HUES64 (cell line): ENCODE data around the gene CA5B.
A peak's percentile ranks its signal among the peaks of the same experiment; 100 is the strongest.

Experiments used
- H3K27ac ChIP-seq: 2 replicates; pipeline ENCODE4 v1.7.0; 2013; ENCODE audit warnings: low read depth, low read length, inconsistent platforms
- H3K27me3 ChIP-seq: 2 replicates; pipeline ENCODE4 v1.6.1; 2013; ENCODE audit warnings: mild to moderate bottlenecking, low read length; ENCODE audit not compliant: insufficient read depth
- H3K36me3 ChIP-seq: 2 replicates; pipeline ENCODE4 v1.6.1; 2013; ENCODE audit warnings: mild to moderate bottlenecking, low read length; ENCODE audit not compliant: insufficient read depth
- H3K4me1 ChIP-seq: 2 replicates; pipeline ENCODE4 v1.6.1; 2013; ENCODE audit warnings: mild to moderate bottlenecking, low read length, moderate library complexity; ENCODE audit not compliant: insufficient read depth
- H3K4me3 ChIP-seq: 2 replicates; pipeline ENCODE4 v1.5.1; 2013; ENCODE audit warnings: mild to moderate bottlenecking, low read length, moderate library complexity
- H3K9ac ChIP-seq: 2 replicates; pipeline ENCODE4 v1.6.1; 2013; ENCODE audit warnings: mild to moderate bottlenecking, low read depth, low read length
- H3K9me3 ChIP-seq: 2 replicates; pipeline ENCODE4 v1.6.1; 2013; ENCODE audit warnings: low read depth, low read length; ENCODE audit not compliant: insufficient read depth
- WGBS: fragments of 150-250, 120-280 bp; methylation state at CpG from one replicate; pipeline ENCODE4 v1.1.7; 2013; ENCODE audit warnings: missing lambda C conversion rate; 5-methylcytosine and 5-hydroxymethylcytosine counted together

CA5B gene

GRCh38 chrX:15786915-15787314 lies 48.8 kb downstream of the CA5B start:
- Histone ChIP-seq H3K9ac (no peak overlapping the region), H3K4me1 (no peaks in the 10 kb centered on the region), H3K27me3 (no peaks in the 10 kb centered on the region), H3K36me3 (peaks cover 7% of the 10 kb centered on the region; the same call in 1 of the 2 replicates), H3K9me3 (no peaks in the 10 kb centered on the region), H3K27ac (no peak overlapping the region), H3K4me3 (no peak overlapping the region)
- whole genome bisulfite sequencing, result 90% methylated on average over 3 of the region's 3 CpGs

- H3K4me1 ChIP-seq, result no peaks in the 10 kb centered on the region
Measured at GRCh38 chrX:15789979-15790768, 52.1 kb downstream of the CA5B start, which contains the start of gene ZRSR2. ZRSR2 (plus strand) TSS chrX:15790484; CDS start chrX:15790496, 12 bp downstream.

GRCh38 chrX:15790769-15791290 lies 52.8 kb downstream of the CA5B start:
- 2% methylated on average over 13 of the region's 15 CpGs for WGBS
- H3K9ac ChIP-seq, result peak overlapping the region; percentile 65
- peak overlapping the region; percentile 84 for H3K4me3 ChIP-seq

More at GRCh38 chrX:15789979-15790768, 52.1 kb downstream of the CA5B start, which contains the start of gene ZRSR2:
- Histone ChIP-seq H3K9me3 (no peaks in the 10 kb centered on the region), H3K9ac (peak within 1 kb of the TSS; percentile 71), H3K4me3 (peak within 1 kb of the TSS; percentile 84), H3K27ac (peak within 1 kb of the TSS; percentile 50; the same call in 1 of the 2 replicates), H3K27me3 (no peaks in the 10 kb centered on the region), H3K36me3 (peaks cover 6% of the 10 kb centered on the region; the same call in 1 of the 2 replicates)
- 1% methylated on average over 55 of the region's 55 CpGs for WGBS

GRCh38 chrX:15797707-15798106 lies 59.6 kb downstream of the CA5B start:
- Histone ChIP-seq H3K36me3 (peaks cover 24% of the 10 kb centered on the region), H3K4me3 (no peak overlapping the region), H3K9ac (no peak overlapping the region), H3K27ac (no peak overlapping the region), H3K27me3 (no peaks in the 10 kb centered on the region), H3K4me1 (no peaks in the 10 kb centered on the region), H3K9me3 (no peaks in the 10 kb centered on the region)
- WGBS, result 90% methylated on average over 3 of the region's 4 CpGs

More at GRCh38 chrX:15790769-15791290, 52.8 kb downstream of the CA5B start:
- no peaks in the 10 kb centered on the region for H3K9me3 ChIP-seq
- H3K27me3 ChIP-seq, result no peaks in the 10 kb centered on the region
- peaks cover 4% of the 10 kb centered on the region; the same call in 1 of the 2 replicates for H3K36me3 ChIP-seq
- H3K4me1 ChIP-seq, result no peaks in the 10 kb centered on the region
- peak overlapping the region; percentile 50; the same call in 1 of the 2 replicates for H3K27ac ChIP-seq

- H3K27me3 ChIP-seq, result no peaks in the 10 kb centered on the region
- H3K9ac ChIP-seq, result no peak overlapping the region
- H3K27ac ChIP-seq, result no peak overlapping the region
- H3K36me3 ChIP-seq, result peaks cover 53% of the 10 kb centered on the region
- H3K9me3 ChIP-seq, result no peaks in the 10 kb centered on the region
- H3K4me1 ChIP-seq, result no peaks in the 10 kb centered on the region
- H3K4me3 ChIP-seq, result no peak overlapping the region
Measured at GRCh38 chrX:15804563-15804962, 66.5 kb downstream of the CA5B start.

GRCh38 chrX:15808254-15808653 lies 70.2 kb downstream of the CA5B start:
- no peaks in the 10 kb centered on the region for H3K27me3 ChIP-seq
- H3K9ac ChIP-seq, result no peak overlapping the region
- H3K27ac ChIP-seq, result no peak overlapping the region
- WGBS, result 100% methylated on average over 2 of the region's 4 CpGs
- peaks cover 63% of the 10 kb centered on the region for H3K36me3 ChIP-seq
- H3K4me1 ChIP-seq, result no peaks in the 10 kb centered on the region
- no peaks in the 10 kb centered on the region for H3K9me3 ChIP-seq
- no peak overlapping the region for H3K4me3 ChIP-seq

GRCh38 chrX:15812192-15812938 lies 74.3 kb downstream of the CA5B start:
- 94% methylated on average over 7 of the region's 8 CpGs for WGBS
- Histone ChIP-seq H3K4me3 (no peak overlapping the region), H3K4me1 (peaks cover 14% of the 10 kb centered on the region), H3K27me3 (no peaks in the 10 kb centered on the region), H3K27ac (no peak overlapping the region), H3K9ac (no peak overlapping the region), H3K9me3 (no peaks in the 10 kb centered on the region), H3K36me3 (peaks cover 61% of the 10 kb centered on the region)

- Histone ChIP-seq H3K36me3 (peaks cover 64% of the 10 kb centered on the region), H3K9me3 (no peaks in the 10 kb centered on the region), H3K4me3 (no peak overlapping the region), H3K4me1 (peaks cover 14% of the 10 kb centered on the region), H3K9ac (no peak overlapping the region), H3K27ac (no peak overlapping the region), H3K27me3 (no peaks in the 10 kb centered on the region)
- 100% methylated on average over 1 of the region's 1 CpG for WGBS
Measured at GRCh38 chrX:15813416-15813815, 75.3 kb downstream of the CA5B start.

- Histone ChIP-seq H3K9me3 (no peaks in the 10 kb centered on the region), H3K27ac (no peak overlapping the region), H3K4me3 (no peak overlapping the region), H3K27me3 (no peaks in the 10 kb centered on the region), H3K4me1 (peaks cover 14% of the 10 kb centered on the region), H3K9ac (no peak overlapping the region), H3K36me3 (peaks cover 59% of the 10 kb centered on the region)
- 92% methylated on average over 5 of the region's 6 CpGs for WGBS
Measured at GRCh38 chrX:15814771-15815365, 76.8 kb downstream of the CA5B start.

GRCh38 chrX:15815779-15816437 lies 77.8 kb downstream of the CA5B start:
- Histone ChIP-seq H3K27ac (peak overlapping the region; percentile 93; the same call in 1 of the 2 replicates), H3K4me1 (peaks cover 14% of the 10 kb centered on the region), H3K4me3 (no peak overlapping the region), H3K36me3 (peaks cover 60% of the 10 kb centered on the region), H3K9ac (peak overlapping the region; percentile 34; the same call in 1 of the 2 replicates), H3K9me3 (no peaks in the 10 kb centered on the region), H3K27me3 (no peaks in the 10 kb centered on the region)
- 66% methylated on average over 8 of the region's 10 CpGs for WGBS
